Spleen (tissue), 11 donors: ENCODE data around the gene RANBP3. TPM values are rescaled to one million over a fixed set of nuclear protein-coding genes. Genes with fewer than 3 reads are reported as not detected.

Source experiments
- DNase-seq: peaks from one replicate; pipeline ENCODE4 v3.0.0-alpha.2; 2020
- H3K27ac ChIP-seq, 8 donors: fragments of 200-600 bp; sonication (generic) in 7 of 8; 1 replicate in 4 of 8; 2 replicates in 4 of 8; pipeline versions ENCODE4 v1.5.0 to v1.8.0; 2016 to 2021; ENCODE audit warnings: inconsistent platforms in 4 of 8, mild to moderate bottlenecking in 4 of 8, moderate library complexity in 1 of 8
- H3K27me3 ChIP-seq, 7 donors: fragments of 200-600 bp; sonication (generic) in 6 of 7; replicated peaks in 1 of 7; 1 replicate in 4 of 7; 2 replicates in 3 of 7; pipeline versions ENCODE4 v1.5.0 to v1.8.0; 2016 to 2021; ENCODE audit warnings: inconsistent platforms in 3 of 7, mild to moderate bottlenecking in 1 of 7
- H3K36me3 ChIP-seq, 6 donors: fragments of 200-600 bp; sonication (generic) in 5 of 6; 1 replicate in 4 of 6; 2 replicates in 2 of 6; pipeline versions ENCODE4 v1.5.0 to v1.8.0; 2016 to 2021; ENCODE audit warnings: inconsistent platforms in 2 of 6
- H3K4me1 ChIP-seq, 6 donors: fragments of 200-600 bp; sonication (generic) in 5 of 6; 1 replicate in 3 of 6; 2 replicates in 3 of 6; pipeline versions ENCODE4 v1.5.0 to v1.8.0; 2016 to 2021; ENCODE audit warnings: inconsistent platforms in 3 of 6
- H3K4me3 ChIP-seq, 8 donors: fragments of 200-600 bp; sonication (generic) in 7 of 8; 1 replicate in 4 of 8; 2 replicates in 4 of 8; pipeline versions ENCODE4 v1.5.0 to v1.8.0; 2016 to 2021; ENCODE audit warnings: inconsistent platforms in 4 of 8, mild to moderate bottlenecking in 4 of 8, moderate library complexity in 2 of 8
- H3K9me3 ChIP-seq, 8 donors: fragments of 200-600 bp; sonication (generic) in 7 of 8; 1 replicate in 4 of 8; 2 replicates in 4 of 8; pipeline versions ENCODE4 v1.5.0 to v1.8.0; 2016 to 2021; ENCODE audit warnings: inconsistent platforms in 4 of 8
- CTCF ChIP-seq, 11 experiments: fragments of 200-600 bp in 7 of 11; fragments of 450-650 bp in 4 of 11; sonication (generic) in 4 of 11; IDR thresholded peaks in 8 of 11; conservative IDR thresholded peaks in 3 of 11; 1 replicate in 7 of 11; 2 replicates in 4 of 11; pipeline versions ENCODE4 v1.4.0 to v1.8.0; 2016 to 2021; ENCODE audit warnings: antibody characterized with exemption in 11 of 11, inconsistent platforms in 4 of 11, mild to moderate bottlenecking in 1 of 11
- POLR2A ChIP-seq, 3 donors: fragments of 450-650 bp; IDR thresholded peaks; one replicate each; pipeline ENCODE4 v1.5.1; 2017; ENCODE audit warnings: antibody characterized with exemption in 3 of 3, mild to moderate bottlenecking in 1 of 3
- POLR2AphosphoS5 ChIP-seq, 3 donors: sonication (generic); formaldehyde crosslinking; IDR thresholded peaks; one replicate each; pipeline ENCODE4 v1.5.1; 2017; ENCODE audit warnings: antibody characterized with exemption in 3 of 3
- WGBS, 5 donors: extraction: QIAGEN DNeasy Blood & Tissue Kit in 3 of 5; methylation state at CpG; one replicate each; pipeline versions ENCODE4 v1.1.5 to v1.1.7; 2013 to 2018; 5-methylcytosine and 5-hydroxymethylcytosine counted together
- intact Hi-C: fragments of 100-400 bp; cut with DNase I; formaldehyde crosslinking; loops from one replicate; pipeline ENCODE4 v1.15.0; 2023; ENCODE audit warnings: low total_unique reads
- polyA plus RNA-seq, 3 donors: library from polyadenylated mRNA; stranded (reverse); fragments of 200-250 nt; gene quantifications; one replicate each; pipeline ENCODE4 v1.2.1, GENCODE V29; 2013
- total RNA-seq, 7 donors: library from RNA; depleted of rRNA in 3 of 7; stranded (reverse); fragments of >200 nt in 3 of 7; fragmentation: NEBNext Ultra II Directional in 4 of 7; extraction: Animal tissue kit (Norgen Biotek cat#: 25700) in 4 of 7; gene quantifications; one replicate each; pipeline versions ENCODE4 v1.1.0 to v1.2.1, GENCODE V29; 2016 to 2021
- donor health status: healthy with polysubstance abuse.
- donor health status: DM: no; HTN: no; CAD: no; lungs with moderate emphysema.
- donor health status: DM: no; HTN: no; CAD: no.
- donor health status: Bipolar disorder and iron deficiency.
- donor health status: healthy.
- donor health status: DM: no; HTN: no; CAD: no.
- donor health status: DM: yes; HTN: yes; CAD: no.

Gene RANBP3
- total and polyA plus RNA-seq, 10 donors: 27.5 to 92.9 (median 69.8) TPM

DNA sequence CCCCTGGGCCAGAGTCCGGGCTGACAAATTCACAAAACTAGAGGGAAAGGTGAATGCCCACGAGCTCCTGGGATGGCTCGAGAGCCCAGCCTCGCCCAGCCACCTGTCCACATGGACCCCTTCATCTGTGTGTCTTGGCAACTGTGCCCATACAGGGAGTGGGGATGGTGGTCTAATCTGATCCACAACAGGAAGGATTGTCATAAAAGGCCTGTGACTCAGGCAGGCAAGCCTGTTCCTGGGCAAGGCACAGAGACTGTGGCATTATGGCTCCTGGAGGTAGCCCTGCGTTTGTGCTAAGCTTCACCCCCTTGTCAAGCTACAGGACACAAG lies 43.9 kb downstream of the RANBP3 start:
- peaks cover 0 to 100% (median 63%) of the 10 kb centered on the region in 6 donors for H3K36me3 ChIP-seq
- no peaks in the 10 kb centered on the region for H3K9me3 ChIP-seq
- DNase-seq: no peak
- H3K4me1 ChIP-seq: peaks cover 6 to 33% (median 17%) of the 10 kb centered on the region in 6 donors
- H3K27ac ChIP-seq: peak overlapping the region in 1 of 8 donors; percentile 60
- TF ChIP-seq POLR2AphosphoS5 (IDR thresholded peaks at IDR 0.05) (no peak), POLR2A (IDR thresholded peaks at IDR 0.05) (no peak), CTCF (IDR thresholded peaks at IDR 0.05 in 8 of 11, conservative IDR thresholded peaks at IDR 0.05 in 3 of 11) (no peak)
- no peaks in the 10 kb centered on the region for H3K27me3 ChIP-seq
- WGBS, 5 donors: 89 to 98% (median 93%) methylated on average over 5 of the region's 5 CpGs
- intact Hi-C loops: no loop called here
- no peak overlapping the region for H3K4me3 ChIP-seq

GRCh38 chr19:5933391-5934068 lies 44.4 kb downstream of the RANBP3 start:
- peaks cover 6 to 33% (median 17%) of the 10 kb centered on the region in 6 donors for H3K4me1 ChIP-seq
- peaks cover 3 to 100% (median 63%) of the 10 kb centered on the region in 6 donors for H3K36me3 ChIP-seq
- no peak overlapping the region for H3K27ac ChIP-seq
- WGBS, 5 donors: 84 to 95% (median 89%) methylated on average over 20 of the region's 20 CpGs
- H3K27me3 ChIP-seq: no peaks in the 10 kb centered on the region
- TF ChIP-seq CTCF (IDR thresholded peaks at IDR 0.05 in 8 of 11, conservative IDR thresholded peaks at IDR 0.05 in 3 of 11) (no peak), POLR2A (IDR thresholded peaks at IDR 0.05) (no peak), POLR2AphosphoS5 (IDR thresholded peaks at IDR 0.05) (no peak)
- H3K4me3 ChIP-seq: no peak overlapping the region
- no peak for DNase-seq
- H3K9me3 ChIP-seq: no peaks in the 10 kb centered on the region
- intact Hi-C loops: no loop called here

GRCh38 chr19:5932609-5933262 lies 45.2 kb downstream of the RANBP3 start:
- intact Hi-C loops: no loop called here

More at GRCh38 chr19:5932609-5933262, 45.2 kb downstream of the RANBP3 start:
- WGBS, 5 donors: 93 to 98% (median 97%) methylated on average over 21 of the region's 21 CpGs
- no peak for TF ChIP-seq CTCF (IDR thresholded peaks at IDR 0.05 in 8 of 11, conservative IDR thresholded peaks at IDR 0.05 in 3 of 11)
- TF ChIP-seq POLR2A (IDR thresholded peaks at IDR 0.05): no peak
- TF ChIP-seq POLR2AphosphoS5 (IDR thresholded peaks at IDR 0.05): no peak
- no peak for DNase-seq
- Histone ChIP-seq H3K36me3 (peaks cover 3 to 100% (median 65%) of the 10 kb centered on the region in 6 donors), H3K27me3 (no peaks in the 10 kb centered on the region), H3K4me3 (no peak overlapping the region), H3K27ac (no peak overlapping the region), H3K9me3 (no peaks in the 10 kb centered on the region), H3K4me1 (peaks cover 6 to 41% (median 19%) of the 10 kb centered on the region in 6 donors)
